GM03348 (cell line): ENCODE data around the gene CYTH2.

Experiments used
- DNase-seq: peaks from one replicate; pipeline ENCODE4 v3.0.0; 2012; ENCODE audit warnings: low spot score

Gene CYTH2

GRCh38 chr19:48452289-48453190 is 16.6 kb upstream of the CYTH2 start:
- no peak for DNase-seq

GRCh38 chr19:48454150-48454730 is 14.9 kb upstream of the CYTH2 start:
- DNase-seq, result no peak

- no peak for DNase-seq
These were observed 13.8 kb upstream of the CYTH2 start, which contains the start of gene KCNJ14 for GRCh38 chr19:48455171-48455907. Gene KCNJ14, plus strand, starts transcription at chr19:48455574. Its CDS starts 6,151 bp downstream, at chr19:48461725.

GRCh38 chr19:48455908-48456562 is 13.1 kb upstream of the CYTH2 start:
- DNase-seq, result no peak

- DNase-seq, result no peak
These were observed 12.3 kb upstream of the CYTH2 start for GRCh38 chr19:48456864-48457263.

GRCh38 chr19:48458016-48458415 is 11.2 kb upstream of the CYTH2 start:
- DNase-seq, result no peak

GRCh38 chr19:48461651-48461981 is 7.6 kb upstream of the CYTH2 start:
- DNase-seq, result no peak

- no peak for DNase-seq
These were observed 7.0 kb upstream of the CYTH2 start for GRCh38 chr19:48461982-48462655.

GRCh38 chr19:48465215-48465614 is 4.0 kb upstream of the CYTH2 start:
- DNase-seq, result no peak

GRCh38 chr19:48466561-48467325 is 2.4 kb upstream of the CYTH2 start:
- peak; percentile 64 for DNase-seq

GRCh38 chr19:48468772-48469288 is 339 bp upstream of the CYTH2 start:
- peak; percentile 97 for DNase-seq

GRCh38 chr19:48469934-48470680 is 938 bp downstream of the CYTH2 start:
- DNase-seq, result no peak

- no peak for DNase-seq
These were observed 1.7 kb downstream of the CYTH2 start for GRCh38 chr19:48470856-48471255.

GRCh38 chr19:48471836-48472235 is 2.7 kb downstream of the CYTH2 start:
- DNase-seq, result no peak

GRCh38 chr19:48473161-48473966 is 4.2 kb downstream of the CYTH2 start:
- DNase-seq, result no peak

GRCh38 chr19:48474084-48474592 is 5.0 kb downstream of the CYTH2 start:
- DNase-seq, result no peak

- no peak for DNase-seq
These were observed 6.3 kb downstream of the CYTH2 start for GRCh38 chr19:48475369-48476068.

- no peak for DNase-seq
These were observed 7.0 kb downstream of the CYTH2 start for GRCh38 chr19:48476176-48476575.
